OCI-LY1 (cell line): ENCODE measurements around the gene RAD54L.

Experiments used
- EZH2 ChIP-seq: fragments of 200-600 bp; sonication (generic), shearing (Covaris generic); IDR thresholded peaks from 2 replicates; pipeline ENCODE4 v1.8.0; 2017; ENCODE audit warnings: borderline replicate concordance, mixed run types, mild to moderate bottlenecking, antibody characterized with exemption, low read length, moderate library complexity, mixed read lengths
- TF ChIP-seq, protein P1 (sequence below): fragments of 200-600 bp; sonication (generic), shearing (Covaris generic); IDR thresholded peaks from 2 replicates; pipeline ENCODE4 v1.5.1; 2017; ENCODE audit warnings: mild to moderate bottlenecking, antibody characterized with exemption, low read length, moderate library complexity, mixed read lengths

DNA sequence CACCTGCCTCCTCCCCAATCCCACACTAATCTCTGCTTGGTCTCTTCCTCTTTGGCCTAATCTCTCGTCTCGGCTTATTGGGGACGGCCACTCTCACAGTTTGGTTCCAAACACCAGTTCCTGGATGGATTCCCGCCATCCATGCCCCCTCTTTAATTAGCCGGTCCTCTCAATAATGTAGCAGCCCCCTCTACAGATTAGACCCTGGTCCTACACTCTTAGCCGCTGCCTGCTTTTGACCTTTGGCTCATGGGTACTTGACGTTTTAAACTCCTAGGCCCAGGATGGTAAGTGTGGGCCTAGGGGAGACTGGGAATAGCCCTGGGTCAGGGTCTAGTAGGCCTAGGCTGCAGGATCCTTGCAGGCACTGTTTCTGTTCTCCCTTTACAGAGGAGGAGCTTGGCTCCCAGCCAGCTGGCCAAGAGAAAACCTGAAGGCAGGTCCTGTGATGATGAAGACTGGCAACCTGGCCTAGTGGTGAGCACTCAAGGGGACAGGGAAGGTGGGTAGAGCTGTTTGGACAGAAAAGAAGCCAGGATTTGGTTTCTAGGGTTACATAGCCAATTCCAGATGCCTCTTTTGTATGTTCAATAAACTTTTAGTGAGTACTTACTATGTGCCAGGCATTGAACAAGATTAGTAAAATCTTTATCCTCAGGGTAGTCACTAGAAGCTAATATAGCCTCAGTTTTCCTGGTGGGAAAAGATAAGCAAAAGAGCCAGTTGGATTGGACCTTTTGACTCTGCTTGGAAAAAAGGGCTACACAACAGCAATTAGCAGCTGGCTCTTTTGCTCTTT is 758 bp downstream of the RAD54L start:
- TF ChIP-seq, protein P1, sequence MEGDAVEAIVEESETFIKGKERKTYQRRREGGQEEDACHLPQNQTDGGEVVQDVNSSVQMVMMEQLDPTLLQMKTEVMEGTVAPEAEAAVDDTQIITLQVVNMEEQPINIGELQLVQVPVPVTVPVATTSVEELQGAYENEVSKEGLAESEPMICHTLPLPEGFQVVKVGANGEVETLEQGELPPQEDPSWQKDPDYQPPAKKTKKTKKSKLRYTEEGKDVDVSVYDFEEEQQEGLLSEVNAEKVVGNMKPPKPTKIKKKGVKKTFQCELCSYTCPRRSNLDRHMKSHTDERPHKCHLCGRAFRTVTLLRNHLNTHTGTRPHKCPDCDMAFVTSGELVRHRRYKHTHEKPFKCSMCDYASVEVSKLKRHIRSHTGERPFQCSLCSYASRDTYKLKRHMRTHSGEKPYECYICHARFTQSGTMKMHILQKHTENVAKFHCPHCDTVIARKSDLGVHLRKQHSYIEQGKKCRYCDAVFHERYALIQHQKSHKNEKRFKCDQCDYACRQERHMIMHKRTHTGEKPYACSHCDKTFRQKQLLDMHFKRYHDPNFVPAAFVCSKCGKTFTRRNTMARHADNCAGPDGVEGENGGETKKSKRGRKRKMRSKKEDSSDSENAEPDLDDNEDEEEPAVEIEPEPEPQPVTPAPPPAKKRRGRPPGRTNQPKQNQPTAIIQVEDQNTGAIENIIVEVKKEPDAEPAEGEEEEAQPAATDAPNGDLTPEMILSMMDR, result peak; percentile 62
- no peak for TF ChIP-seq EZH2
